Fibroblast of lung (primary cell): ENCODE measurements around the gene GNG12. TPM values are rescaled to one million over a fixed set of nuclear protein-coding genes. Genes with fewer than 3 reads are reported as not detected.
A peak's percentile ranks its signal among the peaks of the same experiment; 100 is the strongest.

Experiments used
- DNase-seq, 2 donors: peaks; one replicate each; pipeline versions ENCODE4 v3.0.0 to v3.0.0-alpha.2; 2010; ENCODE audit warnings: low read depth in 2 of 2
- H2AFZ ChIP-seq: 2 replicates; pipeline ENCODE4 v1.5.1; 2012; ENCODE audit warnings: low read length, control low read depth, inconsistent platforms
- H3K27ac ChIP-seq: 2 replicates; pipeline ENCODE4 v1.5.1; 2011; ENCODE audit warnings: low read length, control low read depth; ENCODE audit not compliant: insufficient read depth
- H3K27me3 ChIP-seq: 2 replicates; pipeline ENCODE4 v1.5.1; 2011; ENCODE audit warnings: mild to moderate bottlenecking, low read length; ENCODE audit not compliant: control insufficient read depth, insufficient read depth
- H3K36me3 ChIP-seq: 2 replicates; pipeline ENCODE4 v1.5.1; 2011; ENCODE audit warnings: low read length; ENCODE audit not compliant: control insufficient read depth, insufficient read depth
- H3K4me1 ChIP-seq: 2 replicates; pipeline ENCODE4 v1.5.1; 2011; ENCODE audit warnings: low read length; ENCODE audit not compliant: control insufficient read depth, insufficient read depth; ENCODE audit errors: extremely low read depth
- H3K4me2 ChIP-seq: 2 replicates; pipeline ENCODE4 v1.5.1; 2011; ENCODE audit warnings: low read length, control low read depth; ENCODE audit not compliant: insufficient read depth; ENCODE audit errors: extremely low read depth
- H3K4me3 ChIP-seq, 4 experiments: fragments of 200-600 bp in 1 of 4; sonication (generic) in 1 of 4; replicated peaks in 1 of 4; 2 replicates each; pipeline ENCODE4 v1.5.1; 2011 to 2016; ENCODE audit warnings: low read length in 4 of 4, low read depth in 3 of 4, mild to moderate bottlenecking in 3 of 4, control low read depth in 2 of 4, inconsistent platforms in 1 of 4, mixed read lengths in 1 of 4; ENCODE audit not compliant: insufficient read depth in 1 of 4; ENCODE audit errors: control extremely low read depth in 1 of 4
- H3K79me2 ChIP-seq: 2 replicates; pipeline ENCODE4 v1.5.1; 2012; ENCODE audit warnings: mild to moderate bottlenecking, low read length, inconsistent platforms; ENCODE audit not compliant: control insufficient read depth, insufficient read depth
- H3K9ac ChIP-seq: 2 replicates; pipeline ENCODE4 v1.5.1; 2011; ENCODE audit warnings: mild to moderate bottlenecking, low read length, control low read depth; ENCODE audit not compliant: insufficient read depth
- H3K9me3 ChIP-seq: 2 replicates; pipeline ENCODE4 v1.5.1; 2012; ENCODE audit warnings: low read depth, low read length; ENCODE audit not compliant: control insufficient read depth, insufficient read depth
- H4K20me1 ChIP-seq: 2 replicates; pipeline ENCODE4 v1.5.1; 2011; ENCODE audit warnings: low read length; ENCODE audit not compliant: control insufficient read depth, insufficient read depth; ENCODE audit errors: extremely low read depth
- CTCF ChIP-seq, 2 donors: IDR thresholded peaks in 1 of 2; conservative IDR thresholded peaks in 1 of 2; 1 replicate in 1 of 2; 2 replicates in 1 of 2; pipeline ENCODE4 v1.5.1; 2011 to 2012; ENCODE audit warnings: low read length in 2 of 2, control low read depth in 1 of 2, inconsistent platforms in 1 of 2, low read depth in 1 of 2, mild to moderate bottlenecking in 1 of 2
- EZH2 ChIP-seq: IDR thresholded peaks from 2 replicates; pipeline ENCODE4 v1.5.1; 2012; ENCODE audit warnings: low read length, control low read depth, mild to moderate bottlenecking; ENCODE audit errors: missing control alignments
- polyA plus RNA-seq, 2 donors: library from polyadenylated mRNA; depleted of rRNA in 1 of 2; stranded (reverse) in 1 of 2; unstranded in 1 of 2; fragments of >200 nt; gene quantifications; 2 replicates each; pipeline ENCODE4 v1.2.1, GENCODE V29; 2011 to 2012; ENCODE audit warnings: missing spikeins in 1 of 2
- total RNA-seq: library from RNA; depleted of rRNA; stranded (reverse); fragments of >200 nt; gene quantifications from 2 replicates; pipeline ENCODE4 v1.2.1, GENCODE V29; 2014

The GNG12 gene
- total and polyA plus RNA-seq, 2 donors (not counting 1 experiment from before 2014, with no cell fraction given): 127 to 241 TPM

DNA sequence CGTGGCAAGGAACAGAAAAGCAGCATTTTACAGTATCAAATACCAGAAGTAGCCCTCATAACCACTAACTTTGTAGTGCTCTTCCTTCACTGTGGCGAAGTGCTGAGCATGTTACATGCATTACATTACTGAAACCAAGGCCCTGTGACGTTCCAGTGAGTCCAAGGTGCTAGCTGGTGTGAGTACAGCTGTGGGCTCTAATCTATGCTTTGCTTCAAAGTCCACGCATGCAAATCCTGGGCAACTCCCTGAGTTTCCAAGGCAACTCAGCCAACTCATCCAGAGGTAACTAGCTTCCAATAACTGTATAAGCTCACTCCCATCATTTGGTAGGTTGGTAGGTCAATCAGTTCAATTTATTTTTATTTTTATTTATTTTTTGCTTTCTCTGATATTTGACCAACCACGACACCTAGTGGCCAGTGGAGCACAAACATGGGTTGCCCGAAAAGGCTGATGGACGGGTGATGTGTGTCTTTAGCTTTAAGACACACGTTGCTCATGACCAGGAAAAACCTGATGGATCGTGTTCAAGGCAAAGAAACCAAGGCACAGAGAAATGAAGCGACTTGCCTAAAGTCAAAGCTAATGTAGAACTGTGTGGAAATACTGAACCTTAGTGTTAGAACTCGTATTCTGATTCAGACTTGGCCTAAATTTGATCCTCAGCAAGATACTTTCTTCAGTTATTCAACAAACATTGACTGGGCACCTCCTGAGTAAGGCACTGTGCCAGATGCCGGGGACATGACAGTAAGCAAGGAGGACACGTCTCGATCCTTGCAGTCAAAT lies 73.0 kb downstream of the GNG12 start:
- Histone ChIP-seq H3K4me1 (peaks cover 13% of the 10 kb centered on the region), H2AFZ (no peak overlapping the region), H3K27ac (peak overlapping the region; percentile 73), H3K36me3 (peaks cover 2% of the 10 kb centered on the region), H3K79me2 (peaks cover 41% of the 10 kb centered on the region), H3K4me3 (no peak overlapping the region), H3K27me3 (no peaks in the 10 kb centered on the region), H3K4me2 (no peak overlapping the region), H3K9me3 (no peaks in the 10 kb centered on the region), H3K9ac (no peak overlapping the region), H4K20me1 (no peaks in the 10 kb centered on the region)
- no peak for TF ChIP-seq EZH2
- TF ChIP-seq CTCF (conservative IDR thresholded peaks at IDR 0.05 in 1 of 2, IDR thresholded peaks at IDR 0.05 in 1 of 2; ENCODE audit: low read depth in 1 of 2, low read length in 2 of 2): peak; percentile 75 to 89
- DNase-seq: peak; percentile 82 to 89

- Histone ChIP-seq H3K79me2 (peaks cover 44% of the 10 kb centered on the region), H4K20me1 (no peaks in the 10 kb centered on the region), H3K9me3 (no peaks in the 10 kb centered on the region), H3K9ac (no peak overlapping the region), H2AFZ (no peak overlapping the region), H3K4me3 (no peak overlapping the region), H3K4me2 (no peak overlapping the region), H3K4me1 (peaks cover 13% of the 10 kb centered on the region), H3K27ac (peak overlapping the region; percentile 73), H3K27me3 (no peaks in the 10 kb centered on the region), H3K36me3 (peaks cover 2% of the 10 kb centered on the region)
- peak in 1 of 2 donors; percentile 68 for DNase-seq
- TF ChIP-seq CTCF (conservative IDR thresholded peaks at IDR 0.05 in 1 of 2, IDR thresholded peaks at IDR 0.05 in 1 of 2; ENCODE audit: low read depth in 1 of 2, low read length in 2 of 2) (no peak), EZH2 (no peak)
Measured at GRCh38 chr1:67759692-67760029, 73.6 kb downstream of the GNG12 start.

- Histone ChIP-seq H3K36me3 (no peaks in the 10 kb centered on the region), H3K4me2 (no peak overlapping the region), H3K9ac (no peak overlapping the region), H3K4me3 (no peak overlapping the region), H3K79me2 (peaks cover 42% of the 10 kb centered on the region), H3K4me1 (peaks cover 13% of the 10 kb centered on the region), H3K27ac (peak overlapping the region; percentile 4), H2AFZ (no peak overlapping the region), H3K27me3 (no peaks in the 10 kb centered on the region), H3K9me3 (no peaks in the 10 kb centered on the region), H4K20me1 (no peaks in the 10 kb centered on the region)
- TF ChIP-seq CTCF (conservative IDR thresholded peaks at IDR 0.05 in 1 of 2, IDR thresholded peaks at IDR 0.05 in 1 of 2; ENCODE audit: low read depth in 1 of 2, low read length in 2 of 2) (no peak), EZH2 (no peak)
- no peak for DNase-seq
Measured at GRCh38 chr1:67759066-67759465, 74.2 kb downstream of the GNG12 start.
